ENCODE measurements around the gene XYLT1. TPM values are rescaled to one million over a fixed set of nuclear protein-coding genes. Genes with fewer than 3 reads are reported as not detected.
A peak's percentile ranks its signal among the peaks of the same experiment; 100 is the strongest.

Gene XYLT1
- total RNA-seq, 2 donors from 2014 or later: 24.2 to 28.6 TPM

- intact Hi-C loops (cut with DNase I, micrococcal nuclease): no loop called here
- DNase-seq (no peak), ATAC-seq (no peak)
Measured at GRCh38 chr16:17058471-17058870, 412.3 kb downstream of the XYLT1 start.

DNA sequence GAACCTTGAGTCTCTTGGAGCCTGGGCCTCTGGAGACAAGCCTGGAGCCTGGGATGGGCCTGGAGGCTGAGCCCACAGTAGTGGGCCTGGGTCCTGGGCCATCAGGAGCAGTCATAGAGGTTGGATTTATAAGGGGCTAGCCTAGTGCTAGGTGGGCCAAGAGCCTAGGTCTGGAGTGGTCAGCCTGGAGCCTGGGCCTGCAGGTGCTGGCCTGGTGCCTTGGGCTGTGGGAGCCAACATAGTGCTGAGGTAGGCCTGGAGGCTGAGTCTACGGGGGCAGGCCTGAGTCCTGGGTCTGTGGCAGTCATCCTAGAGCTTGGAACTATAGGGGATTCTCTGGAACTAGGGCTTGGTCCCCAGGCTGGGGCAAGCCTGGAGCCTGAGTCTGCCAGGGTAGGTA is 414.1 kb downstream of the XYLT1 start:
- no peak for DNase-seq
- ATAC-seq: no peak
- intact Hi-C loops (cut with DNase I, micrococcal nuclease): no loop called here

DNA sequence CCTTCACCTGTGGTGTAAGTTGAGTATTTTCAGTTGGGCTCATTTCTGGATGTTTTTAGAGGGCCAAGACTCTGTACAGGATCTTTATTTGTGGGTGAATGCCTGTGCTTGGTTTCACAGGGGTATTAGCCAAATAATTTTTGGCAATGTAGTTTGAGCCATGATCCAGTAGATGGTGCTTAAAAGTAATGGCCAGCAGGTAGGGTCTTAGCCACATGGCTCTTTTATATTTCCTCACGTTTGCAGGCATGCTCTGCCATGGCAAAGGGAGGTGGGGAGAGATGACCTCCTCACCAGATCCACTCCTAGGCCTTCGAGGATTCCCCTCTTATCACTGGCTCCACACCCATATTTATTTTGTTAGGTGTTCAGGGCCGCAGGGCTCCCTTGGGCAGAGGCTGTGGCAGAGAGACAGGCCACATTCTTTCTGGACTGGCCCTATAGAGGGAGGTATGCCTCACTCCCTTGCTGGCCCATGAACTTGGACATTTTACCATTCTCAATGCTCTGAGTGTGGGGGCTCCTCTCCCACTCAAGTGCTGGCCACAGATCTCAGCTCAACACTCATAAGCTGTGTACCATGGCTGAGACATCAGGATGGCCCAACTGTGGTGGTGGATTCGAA is 417.1 kb downstream of the XYLT1 start:
- DNase-seq (no peak), ATAC-seq (peak; percentile 26)
- intact Hi-C loops (cut with DNase I, micrococcal nuclease): no loop called here

All from left colon (tissue), 2 donors.